IMR-90 (cell line): ENCODE data around the gene MYO5A.

ENCODE experiments used
- BHLHE40 ChIP-seq: fragments of 150-350 bp; IDR thresholded peaks from 2 replicates; pipeline ENCODE4 v1.6.1; 2016; ENCODE audit warnings: mild to moderate bottlenecking, low read depth, low read length
- CEBPB ChIP-seq: IDR thresholded peaks from 2 replicates; pipeline ENCODE4 v1.6.1; 2012; ENCODE audit warnings: low read depth, low read length, improper control_type of control experiment
- CHD1 ChIP-seq: IDR thresholded peaks from 2 replicates; pipeline ENCODE4 v1.6.1; 2012; ENCODE audit warnings: low read depth, low read length, improper control_type of control experiment
- CTCF ChIP-seq: conservative IDR thresholded peaks from 2 replicates; pipeline ENCODE4 v1.5.1; 2012; ENCODE audit warnings: mild to moderate bottlenecking, low read depth, low read length, improper control_type of control experiment
- ELK1 ChIP-seq: fragments of 150-350 bp; IDR thresholded peaks from 2 replicates; pipeline ENCODE4 v1.6.1; 2016; ENCODE audit warnings: low read depth, mild to moderate bottlenecking, low read length, moderate library complexity, borderline replicate concordance
- FOS ChIP-seq: fragments of 150-350 bp; IDR thresholded peaks from 2 replicates; pipeline ENCODE4 v1.6.1; 2016; ENCODE audit warnings: low read depth, low read length
- MXI1 ChIP-seq: IDR thresholded peaks from 2 replicates; pipeline ENCODE4 v1.6.1; 2012; ENCODE audit warnings: low read depth, mild to moderate bottlenecking, low read length, moderate library complexity, borderline replicate concordance
- NFE2L2 ChIP-seq: fragments of 150-350 bp; IDR thresholded peaks from 2 replicates; pipeline ENCODE4 v1.6.1; 2016; ENCODE audit warnings: low read depth, mild to moderate bottlenecking, low read length
- POLR2A ChIP-seq: IDR thresholded peaks from 2 replicates; pipeline ENCODE4 v1.6.1; 2012; ENCODE audit warnings: mild to moderate bottlenecking, low read depth, low read length
- RAD21 ChIP-seq: IDR thresholded peaks from 2 replicates; pipeline ENCODE4 v1.6.1; 2012; ENCODE audit warnings: low read length, improper control_type of control experiment
- RCOR1 ChIP-seq: IDR thresholded peaks from 2 replicates; pipeline ENCODE4 v1.6.1; 2012; ENCODE audit warnings: mild to moderate bottlenecking, low read length, improper control_type of control experiment; ENCODE audit not compliant: insufficient replicate concordance
- RFX5 ChIP-seq: IDR thresholded peaks from 2 replicates; pipeline ENCODE4 v1.8.0; 2012; ENCODE audit warnings: low read depth, mild to moderate bottlenecking, low read length, moderate library complexity
- SMC3 ChIP-seq: fragments of 150-350 bp; IDR thresholded peaks from 2 replicates; pipeline ENCODE4 v1.6.1; 2016; ENCODE audit warnings: low read depth, mild to moderate bottlenecking, antibody characterized with exemption, low read length, moderate library complexity
- USF2 ChIP-seq: fragments of 150-350 bp; IDR thresholded peaks from 2 replicates; pipeline ENCODE4 v1.6.1; 2017; ENCODE audit warnings: mild to moderate bottlenecking, antibody characterized with exemption, low read length, low read depth

- TF ChIP-seq CTCF (no peak), USF2 (no peak), POLR2A (no peak), FOS (no peak), RFX5 (no peak), SMC3 (no peak), CEBPB (no peak), NFE2L2 (no peak), RCOR1 (no peak), CHD1 (no peak), MXI1 (no peak), BHLHE40 (no peak), ELK1 (no peak), RAD21 (no peak)
Measured at GRCh38 chr15:52495125-52495524, 33.6 kb downstream of the MYO5A start.
